ENCODE results near the gene CPSF6. TPM values are rescaled to one million over a fixed set of nuclear protein-coding genes. Genes with fewer than 3 reads are reported as not detected.

Gene CPSF6
- total and polyA plus RNA-seq, 5 experiments from 2014 or later = 36.6 to 114 (median 55.4) TPM

DNA sequence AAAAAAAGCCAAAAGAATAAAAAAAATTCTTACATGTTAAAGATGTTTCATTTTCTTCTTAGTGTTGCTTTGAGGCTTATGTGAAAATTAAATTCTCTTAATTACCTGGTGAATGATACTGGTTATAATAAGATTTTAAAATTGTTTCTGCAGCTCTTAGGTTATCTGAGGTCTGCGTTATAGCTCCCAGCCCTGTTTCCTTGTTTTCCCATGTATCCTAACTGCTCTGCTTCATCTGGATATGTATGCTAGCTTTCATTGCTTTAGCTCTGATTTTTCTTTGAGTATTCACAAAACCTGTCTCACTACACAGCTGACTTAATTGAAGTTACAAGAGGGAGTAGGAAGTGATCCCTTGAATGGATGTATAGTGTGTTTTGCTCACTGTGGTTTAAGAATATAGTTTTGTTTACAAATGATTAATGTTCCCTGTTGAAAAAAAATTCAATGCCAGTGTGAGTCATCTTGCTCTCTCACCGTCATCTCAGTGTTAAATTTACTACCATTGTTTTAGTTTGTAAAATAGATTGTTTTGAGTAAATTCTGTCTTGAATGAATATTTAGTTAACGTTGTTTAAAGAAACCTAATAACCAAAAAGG lies 26.8 kb downstream of the CPSF6 start:
- H3K36me3 Mint-ChIP-seq = peaks cover 9 to 77% (median 11%) of the 10 kb centered on the region in 3 donors
- POLR2A ChIA-PET = no interaction called here
- no peaks in the 10 kb centered on the region for H3K27me3 Mint-ChIP-seq
- ATAC-seq (no peak), DNase-seq (no peak)
- H3K9me3 Mint-ChIP-seq = no peaks in the 10 kb centered on the region
- H3K27ac Mint-ChIP-seq = peak overlapping the region in 2 of 10 donors; percentile 18 to 58
- no peak overlapping the region for H3K4me3 Mint-ChIP-seq
- H3K4me1 Mint-ChIP-seq = peaks cover 0 to 13% (median 8%) of the 10 kb centered on the region in 4 donors

GRCh38 chr12:69269736-69270135 lies 30.4 kb downstream of the CPSF6 start:
- H3K4me3 Mint-ChIP-seq = no peak overlapping the region
- peaks cover 6 to 25% (median 20%) of the 10 kb centered on the region in 4 donors for H3K4me1 Mint-ChIP-seq
- H3K36me3 Mint-ChIP-seq = peaks cover 0 to 56% (median 8%) of the 10 kb centered on the region in 3 donors
- no peak for ATAC-seq
- no peaks in the 10 kb centered on the region for H3K27me3 Mint-ChIP-seq
- no peak for DNase-seq
- POLR2A ChIA-PET = no interaction called here
- H3K9me3 Mint-ChIP-seq = no peaks in the 10 kb centered on the region
- H3K27ac Mint-ChIP-seq = no peak overlapping the region

DNA sequence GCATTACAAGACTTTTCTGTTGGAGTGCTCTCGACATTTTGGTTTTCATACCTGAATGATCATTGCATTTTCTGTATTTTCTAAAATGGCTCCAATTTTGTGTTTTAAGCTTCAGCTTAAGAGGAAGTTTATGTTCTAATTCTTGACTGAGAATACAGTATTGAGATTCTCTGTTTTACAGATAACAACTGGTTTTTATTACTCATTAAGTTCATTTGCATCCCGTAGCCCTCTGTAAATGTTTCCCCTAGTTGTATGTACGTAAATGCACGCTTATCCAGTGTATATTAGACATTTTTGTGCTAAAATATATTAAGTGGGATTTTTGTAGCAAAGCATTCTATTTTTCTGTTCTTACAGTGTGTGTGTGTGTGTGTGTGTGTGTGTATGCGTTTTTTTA lies 33.1 kb downstream of the CPSF6 start:
- no peak overlapping the region for H3K4me3 Mint-ChIP-seq
- POLR2A ChIA-PET = no interaction called here
- H3K27ac Mint-ChIP-seq = peak overlapping the region in 2 of 10 donors; percentile 2 to 53
- H3K36me3 Mint-ChIP-seq = peaks cover 0 to 35% (median 5%) of the 10 kb centered on the region in 3 donors
- DNase-seq (no peak), ATAC-seq (no peak)
- H3K27me3 Mint-ChIP-seq = no peaks in the 10 kb centered on the region
- H3K9me3 Mint-ChIP-seq = no peaks in the 10 kb centered on the region
- peaks cover 14 to 48% (median 42%) of the 10 kb centered on the region in 4 donors for H3K4me1 Mint-ChIP-seq

DNA sequence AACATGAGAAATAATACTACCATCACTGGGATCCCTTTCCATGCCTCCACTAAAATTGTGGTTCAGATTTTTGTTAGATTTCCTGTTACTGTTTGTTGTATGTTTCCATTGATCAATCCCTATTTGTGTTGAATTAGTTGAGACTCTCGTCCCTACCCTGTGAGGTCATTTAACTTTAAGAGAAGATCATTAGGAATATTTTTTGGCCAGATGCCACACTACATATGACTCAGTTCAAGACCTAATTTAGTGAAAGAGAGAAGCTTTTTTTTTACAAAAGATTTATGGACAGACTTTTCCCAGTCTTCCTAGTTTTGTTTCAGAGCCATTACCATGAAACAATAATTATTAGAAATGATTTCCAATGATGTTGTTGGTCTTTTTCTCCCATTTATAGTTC lies 35.5 kb downstream of the CPSF6 start:
- peaks cover 0 to 21% (median 5%) of the 10 kb centered on the region in 3 donors for H3K36me3 Mint-ChIP-seq
- H3K27me3 Mint-ChIP-seq = no peaks in the 10 kb centered on the region
- H3K9me3 Mint-ChIP-seq = no peaks in the 10 kb centered on the region
- ATAC-seq = no peak
- POLR2A ChIA-PET = interaction anchor here (0.5 kb wide), 1 partner anchor 82 kb away, joined by 8 read pairs; no protein-coding TSS in a partner anchor
- peak overlapping the region in 3 of 10 donors; percentile 2 to 37 (median 20) for H3K27ac Mint-ChIP-seq
- no peak for DNase-seq
- peak overlapping the region in 4 of 10 donors; percentile 1 to 27 (median 16) for H3K4me3 Mint-ChIP-seq
- H3K4me1 Mint-ChIP-seq = peaks cover 22 to 57% (median 51%) of the 10 kb centered on the region in 4 donors

DNA sequence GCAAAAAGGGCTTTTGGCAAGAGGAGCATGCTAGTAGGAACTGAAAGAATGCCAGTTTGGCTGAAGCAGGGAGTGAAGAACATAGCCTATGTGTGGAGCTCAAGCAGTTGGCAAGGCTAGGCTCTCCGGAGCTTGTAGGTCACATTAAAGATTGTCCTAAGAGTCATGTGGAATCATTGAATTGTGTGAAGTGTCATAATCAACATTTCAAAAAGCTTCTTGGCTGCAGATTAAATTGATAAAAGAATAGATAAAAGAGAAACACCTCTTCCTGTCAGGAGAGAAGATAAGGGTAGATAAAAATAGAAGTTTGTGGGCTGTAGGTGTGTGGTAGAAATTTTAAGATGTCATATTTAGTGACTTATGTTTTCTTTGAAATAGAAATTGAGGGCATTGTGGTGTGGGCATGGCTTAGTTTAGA lies 36.1 kb downstream of the CPSF6 start:
- POLR2A ChIA-PET = no interaction called here
- no peaks in the 10 kb centered on the region for H3K27me3 Mint-ChIP-seq
- H3K4me1 Mint-ChIP-seq = peaks cover 22 to 57% (median 47%) of the 10 kb centered on the region in 4 donors

DNA sequence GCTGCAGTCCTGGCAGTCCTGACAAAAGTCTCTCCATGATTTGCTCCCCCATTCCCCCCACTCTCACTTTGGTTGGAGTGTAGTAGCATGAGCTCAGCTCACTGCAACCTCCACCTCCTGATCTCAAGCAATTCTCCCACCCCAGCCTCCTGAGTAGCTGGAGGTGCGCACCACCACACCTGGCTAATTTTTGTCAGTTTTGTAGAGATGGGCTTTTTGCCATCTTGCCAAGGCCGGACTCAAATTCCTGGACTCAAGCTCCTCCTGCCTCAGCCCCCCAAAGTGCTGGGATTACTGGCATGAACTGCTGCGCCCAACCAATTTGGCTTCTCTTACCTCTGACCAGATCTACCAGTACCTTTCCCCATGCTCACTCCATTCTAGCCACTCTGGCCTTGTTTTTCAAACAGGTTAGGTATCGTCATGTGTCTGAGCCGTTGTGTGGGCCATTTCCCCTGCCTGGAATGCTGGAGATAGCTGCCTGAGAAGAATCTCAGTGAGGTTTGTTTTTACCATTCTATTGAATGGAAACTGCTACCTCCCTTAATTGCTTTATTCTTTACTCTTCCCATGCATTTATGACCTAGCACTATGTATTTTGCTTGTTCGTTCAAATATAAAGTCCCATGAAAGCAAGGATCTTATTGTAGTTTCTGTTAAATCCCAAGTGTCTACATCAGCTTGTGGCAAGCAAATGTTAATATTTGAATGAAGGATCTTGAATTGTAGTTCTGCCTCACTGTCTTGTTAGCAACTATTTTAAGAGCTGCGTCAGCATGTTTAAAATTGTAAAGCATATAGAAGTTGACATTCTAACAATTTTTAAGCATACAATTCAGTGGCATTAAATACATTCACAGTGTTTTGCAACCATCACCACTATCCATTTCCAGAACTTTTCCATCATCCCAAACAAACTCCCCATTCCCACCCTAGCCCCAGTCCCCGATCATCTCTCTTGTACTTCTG lies 39.7 kb downstream of the CPSF6 start:
- Mint-ChIP-seq H3K4me1 (peaks cover 28 to 55% (median 43%) of the 10 kb centered on the region in 4 donors), H3K9me3 (no peaks in the 10 kb centered on the region), H3K27ac (peak overlapping the region in 4 of 10 donors; percentile 18 to 46 (median 31)), H3K27me3 (no peaks in the 10 kb centered on the region), H3K36me3 (no peaks in the 10 kb centered on the region), H3K4me3 (no peak overlapping the region)
- no peak for DNase-seq
- no peak for ATAC-seq
- POLR2A ChIA-PET = no interaction called here

More for the DNA sequence above, 36.1 kb downstream of the CPSF6 start:
- Mint-ChIP-seq H3K9me3 (no peaks in the 10 kb centered on the region), H3K4me3 (peak overlapping the region in 9 of 10 donors; percentile 1 to 53 (median 45)), H3K36me3 (peaks cover 0 to 15% (median 5%) of the 10 kb centered on the region in 3 donors), H3K27ac (peak overlapping the region in 6 of 10 donors; percentile 0 to 60 (median 10))
- peak in 3 of 10 donors; percentile 31 to 59 (median 50) for DNase-seq
- ATAC-seq = peak; percentile 60 to 83

DNA sequence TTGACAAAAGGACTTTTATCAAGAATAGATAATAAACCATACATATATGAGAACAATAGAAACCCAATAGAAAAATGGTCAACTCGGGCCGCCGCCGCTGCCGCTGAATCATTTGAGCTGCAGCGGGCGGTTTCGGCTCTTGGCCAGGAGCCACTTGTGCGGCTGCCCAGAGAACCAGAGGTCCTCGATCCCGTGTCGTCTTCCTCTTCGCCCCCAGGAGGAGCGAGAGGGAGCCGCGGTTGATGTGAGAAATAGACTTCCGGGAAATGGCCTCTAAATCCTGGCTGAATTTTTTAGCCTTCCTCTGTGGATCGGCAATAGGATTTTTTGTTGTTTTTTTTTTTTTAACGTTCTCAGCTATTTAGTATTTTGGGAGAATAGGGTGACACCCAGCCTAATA lies 44.8 kb downstream of the CPSF6 start:
- DNase-seq (peak in 2 of 10 donors; percentile 13 to 20), ATAC-seq (peak; percentile 40 to 64)
- Mint-ChIP-seq H3K4me1 (peaks cover 16 to 26% (median 21%) of the 10 kb centered on the region in 4 donors), H3K4me3 (peak overlapping the region; percentile 62 to 85 (median 74)), H3K27ac (peak overlapping the region in 2 of 10 donors; percentile 20 to 67), H3K27me3 (peaks cover 0 to 7% (median 0%) of the 10 kb centered on the region in 5 donors), H3K9me3 (no peaks in the 10 kb centered on the region), H3K36me3 (no peaks in the 10 kb centered on the region)
- POLR2A ChIA-PET = no interaction called here

GRCh38 chr12:69287556-69287955 lies 48.2 kb downstream of the CPSF6 start:
- H3K27ac Mint-ChIP-seq = no peak overlapping the region
- H3K4me3 Mint-ChIP-seq = no peak overlapping the region
- no peaks in the 10 kb centered on the region for H3K36me3 Mint-ChIP-seq
- H3K27me3 Mint-ChIP-seq = peaks cover 0 to 19% (median 5%) of the 10 kb centered on the region in 5 donors
- peaks cover 20 to 35% (median 27%) of the 10 kb centered on the region in 4 donors for H3K4me1 Mint-ChIP-seq
- ATAC-seq (no peak), DNase-seq (no peak)
- POLR2A ChIA-PET = no interaction called here
- H3K9me3 Mint-ChIP-seq = no peaks in the 10 kb centered on the region

- DNase-seq (peak; percentile 59 to 90 (median 76)), ATAC-seq (peak; percentile 100)
- Mint-ChIP-seq H3K27ac (peak overlapping the region in 1 of 10 donors; percentile 79), H3K9me3 (no peaks in the 10 kb centered on the region), H3K4me3 (peak overlapping the region in 1 of 10 donors; percentile 24), H3K27me3 (peaks cover 2 to 26% (median 6%) of the 10 kb centered on the region in 5 donors), H3K4me1 (peaks cover 5 to 20% (median 8%) of the 10 kb centered on the region in 4 donors), H3K36me3 (no peaks in the 10 kb centered on the region)
- POLR2A ChIA-PET = interaction anchor here (0.5 to 1.3 kb wide), 6 partner anchors 40 to 653 kb away, joined by 3 to 20 read pairs (median 4); no protein-coding TSS in a partner anchor
Measured at GRCh38 chr12:69290545-69291277, 51.3 kb downstream of the CPSF6 start.

- peaks cover 3 to 31% (median 11%) of the 10 kb centered on the region in 5 donors for H3K27me3 Mint-ChIP-seq
- H3K4me3 Mint-ChIP-seq = no peak overlapping the region
- no peaks in the 10 kb centered on the region for H3K9me3 Mint-ChIP-seq
- no peak for ATAC-seq
- H3K4me1 Mint-ChIP-seq = peaks cover 5 to 20% (median 8%) of the 10 kb centered on the region in 4 donors
- no peaks in the 10 kb centered on the region for H3K36me3 Mint-ChIP-seq
- no peak overlapping the region for H3K27ac Mint-ChIP-seq
- no peak for DNase-seq
- POLR2A ChIA-PET = interaction anchor here (1.0 to 1.3 kb wide), 4 partner anchors 40 to 280 kb away, joined by 3 to 20 read pairs (median 5); no protein-coding TSS in a partner anchor
Measured at GRCh38 chr12:69291278-69291593, 51.9 kb downstream of the CPSF6 start.

DNA sequence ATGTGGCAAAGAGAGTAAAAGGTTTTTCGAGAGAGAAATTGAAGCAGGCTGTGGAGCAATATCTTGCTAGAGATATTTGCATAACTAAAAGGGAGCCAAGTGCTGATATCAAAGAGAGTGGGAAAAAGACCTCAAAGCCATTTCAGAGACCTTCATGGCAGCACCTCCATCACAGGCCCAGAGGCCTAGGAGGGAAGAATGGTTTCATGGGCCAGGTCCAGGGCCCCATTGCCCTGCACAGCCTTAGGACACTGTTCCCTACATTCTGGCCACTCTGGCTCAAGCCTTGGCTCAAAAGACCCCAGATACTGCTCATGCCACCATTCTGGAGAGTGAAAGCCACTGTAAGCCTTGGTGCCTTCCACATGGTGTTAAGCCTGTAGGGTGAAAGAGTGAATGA lies 58.8 kb downstream of the CPSF6 start:
- H3K9me3 Mint-ChIP-seq = peaks cover 0 to 6% (median 0%) of the 10 kb centered on the region in 9 donors
- H3K36me3 Mint-ChIP-seq = peaks cover 0 to 7% (median 2%) of the 10 kb centered on the region in 3 donors
- peaks cover 4 to 40% (median 15%) of the 10 kb centered on the region in 5 donors for H3K27me3 Mint-ChIP-seq
- no peak overlapping the region for H3K4me3 Mint-ChIP-seq
- ATAC-seq = no peak
- peak overlapping the region in 1 of 10 donors; percentile 14 for H3K27ac Mint-ChIP-seq
- H3K4me1 Mint-ChIP-seq = peaks cover 0 to 7% (median 1%) of the 10 kb centered on the region in 4 donors
- no peak for DNase-seq
- POLR2A ChIA-PET = no interaction called here

GRCh38 chr12:69298947-69299346 lies 59.6 kb downstream of the CPSF6 start:
- Mint-ChIP-seq H3K4me3 (no peak overlapping the region), H3K27ac (no peak overlapping the region), H3K27me3 (peaks cover 4 to 37% (median 15%) of the 10 kb centered on the region in 5 donors), H3K4me1 (no peaks in the 10 kb centered on the region), H3K36me3 (peaks cover 0 to 7% (median 4%) of the 10 kb centered on the region in 3 donors), H3K9me3 (peaks cover 0 to 11% (median 4%) of the 10 kb centered on the region in 9 donors)
- ATAC-seq = no peak
- DNase-seq = no peak
- POLR2A ChIA-PET = interaction anchor here (0.7 to 0.8 kb wide), 2 partner anchors 17 to 170 kb away, joined by 3 read pairs; no protein-coding TSS in a partner anchor

All from naive thymus-derived CD8-positive, alpha-beta T cell (primary cell).